H9 (cell line): Measurements from ENCODE around the gene ADGB. TPM values are rescaled to one million over a fixed set of nuclear protein-coding genes. Genes with fewer than 3 reads are reported as not detected.
"Not testable (repeated sequence)": the region's sequence is repeated elsewhere in the genome, so short reads cannot be mapped to it uniquely, and the experiment has no call there.

Source experiments
- DNase-seq: peaks from one replicate; pipeline ENCODE4 v3.0.0-alpha.2; 2017
- H2AFZ ChIP-seq: one replicate; pipeline ENCODE4 v1.6.1; 2013; ENCODE audit warnings: mild to moderate bottlenecking, low read length, control low read depth, moderate library complexity
- H2AK5ac ChIP-seq: 2 replicates; pipeline ENCODE4 v1.6.1; 2013; ENCODE audit warnings: low read length, control low read depth, mixed read lengths; ENCODE audit not compliant: insufficient read length
- H2BK120ac ChIP-seq: one replicate; pipeline ENCODE4 v1.6.1; 2013; ENCODE audit warnings: low read depth, mild to moderate bottlenecking, low read length, control low read depth, inconsistent platforms; ENCODE audit not compliant: poor library complexity, severe bottlenecking
- H2BK12ac ChIP-seq: 2 replicates; pipeline ENCODE4 v1.6.1; 2013; ENCODE audit warnings: low read length, control low read depth, mixed read lengths, low read depth; ENCODE audit not compliant: insufficient read length
- H2BK15ac ChIP-seq: 2 replicates; pipeline ENCODE4 v1.6.1; 2013; ENCODE audit warnings: low read depth, low read length, control low read depth
- H2BK20ac ChIP-seq: one replicate; pipeline ENCODE4 v1.6.1; 2013; ENCODE audit warnings: low read depth, mild to moderate bottlenecking, low read length, control low read depth, inconsistent platforms; ENCODE audit not compliant: poor library complexity, severe bottlenecking
- H2BK5ac ChIP-seq: 2 replicates; pipeline ENCODE4 v1.6.1; 2013; ENCODE audit warnings: low read length, control low read depth, mixed read lengths; ENCODE audit not compliant: insufficient read length
- H3K14ac ChIP-seq: 2 replicates; pipeline ENCODE4 v1.6.1; 2013; ENCODE audit warnings: low read length, control low read depth; ENCODE audit not compliant: insufficient read depth
- H3K18ac ChIP-seq: 2 replicates; pipeline ENCODE4 v1.6.1; 2013; ENCODE audit warnings: low read depth, mild to moderate bottlenecking, mixed read lengths, low read length, control low read depth; ENCODE audit not compliant: insufficient read length
- H3K23ac ChIP-seq: 2 replicates; pipeline ENCODE4 v1.6.1; 2013; ENCODE audit warnings: low read length, control low read depth, mixed read lengths, low read depth; ENCODE audit not compliant: insufficient read length
- H3K23me2 ChIP-seq: 2 replicates; pipeline ENCODE4 v1.6.1; 2013; ENCODE audit warnings: low read depth, mild to moderate bottlenecking, mixed read lengths, low read length, control low read depth; ENCODE audit not compliant: insufficient read length, poor library complexity, severe bottlenecking
- H3K27ac ChIP-seq: 2 replicates; pipeline ENCODE4 v1.5.1; 2013; ENCODE audit warnings: low read length, control low read depth, mixed read lengths, low read depth; ENCODE audit not compliant: insufficient read length
- H3K27me3 ChIP-seq: 2 replicates; pipeline ENCODE4 v1.6.1; 2013; ENCODE audit warnings: low read length, control low read depth, inconsistent platforms; ENCODE audit not compliant: insufficient read depth
- H3K4ac ChIP-seq: 2 replicates; pipeline ENCODE4 v1.6.1; 2013; ENCODE audit warnings: low read depth, mild to moderate bottlenecking, control low read depth, inconsistent platforms, low read length, moderate library complexity
- H3K4me1 ChIP-seq: 2 replicates; pipeline ENCODE4 v1.6.1; 2013; ENCODE audit warnings: low read length, control low read depth, inconsistent platforms; ENCODE audit not compliant: insufficient read depth
- H3K4me2 ChIP-seq: 2 replicates; pipeline ENCODE4 v1.6.1; 2013; ENCODE audit warnings: low read length, control low read depth, mixed read lengths; ENCODE audit not compliant: insufficient read length, insufficient read depth
- H3K56ac ChIP-seq: 2 replicates; pipeline ENCODE4 v1.6.1; 2013; ENCODE audit warnings: low read depth, mild to moderate bottlenecking, mixed read lengths, low read length, control low read depth; ENCODE audit not compliant: insufficient read length
- H3K79me1 ChIP-seq: 2 replicates; pipeline ENCODE4 v1.6.1; 2013; ENCODE audit warnings: low read depth, mild to moderate bottlenecking, moderate library complexity, low read length, control low read depth, inconsistent platforms; ENCODE audit not compliant: insufficient read depth, poor library complexity, severe bottlenecking
- H3K79me2 ChIP-seq: 2 replicates; pipeline ENCODE4 v1.6.1; 2013; ENCODE audit warnings: low read length, control low read depth, inconsistent platforms; ENCODE audit not compliant: insufficient read depth
- H3K9ac ChIP-seq: 2 replicates; pipeline ENCODE4 v1.6.1; 2013; ENCODE audit warnings: low read length, control low read depth, mixed read lengths; ENCODE audit not compliant: insufficient read length; ENCODE audit errors: extremely low read depth
- H3K9me3 ChIP-seq: one replicate; pipeline ENCODE4 v1.6.1; 2013; ENCODE audit warnings: low read depth, low read length, inconsistent platforms; ENCODE audit not compliant: control insufficient read depth
- H3T11ph ChIP-seq: one replicate; pipeline ENCODE4 v1.6.1; 2013; ENCODE audit warnings: mild to moderate bottlenecking, low read length, control low read depth, inconsistent platforms
- H4K20me1 ChIP-seq: one replicate; pipeline ENCODE4 v1.6.1; 2013; ENCODE audit not compliant: control insufficient read depth, insufficient read length, insufficient read depth
- H4K5ac ChIP-seq: 2 replicates; pipeline ENCODE4 v1.6.1; 2013; ENCODE audit warnings: low read depth, mild to moderate bottlenecking, mixed read lengths, low read length, control low read depth; ENCODE audit not compliant: insufficient read length
- H4K8ac ChIP-seq: replicated peaks from 2 replicates; pipeline ENCODE4 v1.6.1; 2013; ENCODE audit warnings: low read length, control low read depth, mixed read lengths, low read depth; ENCODE audit not compliant: insufficient read length
- H4K91ac ChIP-seq: 2 replicates; pipeline ENCODE4 v1.6.1; 2013; ENCODE audit warnings: low read depth, mild to moderate bottlenecking, moderate library complexity, mixed read lengths, low read length, control low read depth; ENCODE audit not compliant: insufficient read length
- H3K27ac Mint-ChIP-seq, 3 experiments: 2 replicates in 2 of 3; 3 replicates in 1 of 3; pipeline ENCODE4 v1.8.0; 2020 to 2021; ENCODE audit warnings: mixed read lengths in 3 of 3, mild to moderate bottlenecking in 1 of 3, moderate library complexity in 1 of 3
- H3K27me3 Mint-ChIP-seq: 2 replicates; pipeline ENCODE4 v1.8.0; 2021; ENCODE audit warnings: low read depth, mild to moderate bottlenecking, moderate library complexity, mixed read lengths
- H3K36me3 Mint-ChIP-seq, 3 experiments: 2 replicates in 2 of 3; 3 replicates in 1 of 3; pipeline ENCODE4 v1.8.0; 2020 to 2021; ENCODE audit warnings: low read depth in 3 of 3, mixed read lengths in 3 of 3; ENCODE audit not compliant: insufficient read depth in 1 of 3
- H3K4me1 Mint-ChIP-seq, 2 experiments: 2 replicates each; pipeline ENCODE4 v1.8.0; 2020; ENCODE audit warnings: mixed read lengths in 2 of 2
- H3K4me3 Mint-ChIP-seq, 2 experiments: 2 replicates in 1 of 2; 3 replicates in 1 of 2; pipeline ENCODE4 v1.8.0; 2020 to 2021; ENCODE audit warnings: mild to moderate bottlenecking in 2 of 2, mixed read lengths in 2 of 2, moderate library complexity in 1 of 2
- H3K9me3 Mint-ChIP-seq, 2 experiments: 2 replicates in 1 of 2; 3 replicates in 1 of 2; pipeline ENCODE4 v1.8.0; 2020; ENCODE audit warnings: mild to moderate bottlenecking in 2 of 2, mixed read lengths in 2 of 2, moderate library complexity in 1 of 2
- WGBS: extraction: QIAGEN DNeasy Blood & Tissue Kit; methylation state at CpG from one replicate; pipeline ENCODE4 v1.1.7; 2013; ENCODE audit warnings: missing lambda C conversion rate, low lambda C conversion rate, mixed read lengths; ENCODE audit not compliant: insufficient read length; ENCODE audit errors: extremely low coverage; 5-methylcytosine and 5-hydroxymethylcytosine counted together
- total RNA-seq: library from RNA; stranded (reverse); gene quantifications from 2 replicates; pipeline ENCODE4 v1.2.1, GENCODE V29; 2021
- TF ChIP-seq, protein P1 (sequence below): fragments of 200-600 bp; sonication (generic); conservative IDR thresholded peaks from 3 replicates; pipeline ENCODE4 v1.8.0; 2021; ENCODE audit warnings: antibody characterized with exemption, mild to moderate bottlenecking

Gene ADGB
- total RNA-seq, 1 experiment from 2014 or later = not detected

GRCh38 chr6:146560607-146561006 is 38.2 kb upstream of the ADGB start:
- no peaks in the 10 kb centered on the region for H3K27me3 Mint-ChIP-seq
- no peak overlapping the region for H2AFZ ChIP-seq
- H2BK12ac ChIP-seq = no peak overlapping the region
- no peak overlapping the region for H3K18ac ChIP-seq
- no peak overlapping the region for H2BK15ac ChIP-seq
- no peak overlapping the region for H2AK5ac ChIP-seq
- TF ChIP-seq, protein P1, sequence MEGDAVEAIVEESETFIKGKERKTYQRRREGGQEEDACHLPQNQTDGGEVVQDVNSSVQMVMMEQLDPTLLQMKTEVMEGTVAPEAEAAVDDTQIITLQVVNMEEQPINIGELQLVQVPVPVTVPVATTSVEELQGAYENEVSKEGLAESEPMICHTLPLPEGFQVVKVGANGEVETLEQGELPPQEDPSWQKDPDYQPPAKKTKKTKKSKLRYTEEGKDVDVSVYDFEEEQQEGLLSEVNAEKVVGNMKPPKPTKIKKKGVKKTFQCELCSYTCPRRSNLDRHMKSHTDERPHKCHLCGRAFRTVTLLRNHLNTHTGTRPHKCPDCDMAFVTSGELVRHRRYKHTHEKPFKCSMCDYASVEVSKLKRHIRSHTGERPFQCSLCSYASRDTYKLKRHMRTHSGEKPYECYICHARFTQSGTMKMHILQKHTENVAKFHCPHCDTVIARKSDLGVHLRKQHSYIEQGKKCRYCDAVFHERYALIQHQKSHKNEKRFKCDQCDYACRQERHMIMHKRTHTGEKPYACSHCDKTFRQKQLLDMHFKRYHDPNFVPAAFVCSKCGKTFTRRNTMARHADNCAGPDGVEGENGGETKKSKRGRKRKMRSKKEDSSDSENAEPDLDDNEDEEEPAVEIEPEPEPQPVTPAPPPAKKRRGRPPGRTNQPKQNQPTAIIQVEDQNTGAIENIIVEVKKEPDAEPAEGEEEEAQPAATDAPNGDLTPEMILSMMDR = no peak
- no peak overlapping the region for H2BK5ac ChIP-seq
- no peaks in the 10 kb centered on the region for H3K27me3 ChIP-seq
- no peaks in the 10 kb centered on the region for H3K9me3 ChIP-seq
- no peak overlapping the region for H4K5ac ChIP-seq
- no peak overlapping the region for H3K56ac ChIP-seq
- no peaks in the 10 kb centered on the region for H3K9me3 Mint-ChIP-seq
- H4K91ac ChIP-seq = no peak overlapping the region
- H3K79me2 ChIP-seq = no peaks in the 10 kb centered on the region
- H3K4me1 Mint-ChIP-seq = peaks cover 12 to 14% of the 10 kb centered on the region in 2 experiments
- no peak overlapping the region for H3K4ac ChIP-seq
- H4K20me1 ChIP-seq = no peaks in the 10 kb centered on the region
- H2BK120ac ChIP-seq = no peak overlapping the region
- H3T11ph ChIP-seq = no peak overlapping the region
- no peak overlapping the region for H3K14ac ChIP-seq
- DNase-seq = no peak
- no peaks in the 10 kb centered on the region for H3K79me1 ChIP-seq
- no peak overlapping the region for H3K9ac ChIP-seq
- no peaks in the 10 kb centered on the region for H3K23me2 ChIP-seq
- no peak overlapping the region for H3K27ac ChIP-seq
- H3K27ac Mint-ChIP-seq = no peak overlapping the region
- H3K4me2 ChIP-seq = no peak overlapping the region
- H3K36me3 Mint-ChIP-seq = no peaks in the 10 kb centered on the region
- no CpG with 5 or more reads among the region's 1 CpG for WGBS
- no peak overlapping the region for H2BK20ac ChIP-seq
- no peaks in the 10 kb centered on the region for H3K4me1 ChIP-seq
- no peak overlapping the region for H3K4me3 Mint-ChIP-seq
- H3K23ac ChIP-seq = no peak overlapping the region
- H4K8ac ChIP-seq = no peak overlapping the region

GRCh38 chr6:146566661-146567060 is 32.1 kb upstream of the ADGB start:
- not testable (repeated sequence) for H3K56ac ChIP-seq, H3K23me2 ChIP-seq, H3K4me1 ChIP-seq, H3K14ac ChIP-seq, H3K9me3 ChIP-seq, H3K4me3 Mint-ChIP-seq, H2BK5ac ChIP-seq, H3K18ac ChIP-seq, H2AFZ ChIP-seq, H3K23ac ChIP-seq, H2BK120ac ChIP-seq, H3K9ac ChIP-seq, H4K20me1 ChIP-seq, H3K27me3 ChIP-seq, DNase-seq, H3T11ph ChIP-seq, H4K91ac ChIP-seq, H2AK5ac ChIP-seq, H4K5ac ChIP-seq, H3K79me1 ChIP-seq, H4K8ac ChIP-seq, H3K27me3 Mint-ChIP-seq, H2BK12ac ChIP-seq, H3K79me2 ChIP-seq, H3K4me2 ChIP-seq, H2BK20ac ChIP-seq, H3K36me3 Mint-ChIP-seq, H3K27ac Mint-ChIP-seq, H3K27ac ChIP-seq, H2BK15ac ChIP-seq, H3K4ac ChIP-seq, H3K9me3 Mint-ChIP-seq, H3K4me1 Mint-ChIP-seq
- no CpG with 5 or more reads among the region's 2 CpGs for WGBS
